ENCODE measurements around the gene RGPD6.
"Not testable (repeated sequence)": the region's sequence is repeated elsewhere in the genome, so short reads cannot be mapped to it uniquely, and the experiment has no call there.

DNA sequence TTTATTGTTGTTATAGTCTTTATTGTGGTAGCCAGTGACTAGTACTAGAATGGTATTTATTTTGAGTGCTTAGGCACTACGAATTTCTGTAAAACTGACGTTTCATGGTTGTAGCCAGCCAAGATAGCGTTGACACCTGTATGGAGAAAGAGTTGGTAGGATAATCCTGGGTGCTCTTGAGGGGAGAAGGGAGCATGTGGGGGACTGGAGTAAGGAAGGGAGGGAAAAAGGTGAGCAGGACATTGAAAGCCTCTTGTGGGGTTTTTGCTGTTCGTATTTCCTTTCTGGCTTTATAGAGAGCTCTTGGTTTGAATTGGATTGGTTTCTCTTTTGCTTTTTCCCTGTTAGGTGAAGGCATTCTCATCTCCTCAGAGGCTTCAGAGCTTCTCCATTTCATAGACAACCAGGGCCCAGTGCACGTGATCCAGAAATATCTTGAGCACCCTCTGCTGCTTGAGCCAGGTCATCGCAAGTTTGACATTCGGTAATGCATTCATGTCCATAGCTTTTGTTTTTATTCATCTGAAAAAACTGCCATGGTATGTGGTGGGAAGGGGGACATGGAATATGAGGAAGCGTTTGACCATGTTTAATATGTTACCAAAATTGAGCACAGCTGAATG lies 77.2 kb downstream of the RGPD6 start:
- not testable (repeated sequence) for TF ChIP-seq EZH2 (IDR thresholded peaks at IDR 0.05; ENCODE audit: borderline replicate concordance, insufficient read depth, low read length, poor library complexity, severe bottlenecking); SMC3 (conservative IDR thresholded peaks at IDR 0.05; ENCODE audit: poor library complexity); POLR2AphosphoS5 (IDR thresholded peaks at IDR 0.05); TAF1 (IDR thresholded peaks at IDR 0.05; ENCODE audit: low read depth); EP300 (conservative IDR thresholded peaks at IDR 0.05; ENCODE audit: poor library complexity, severe bottlenecking); RAD21 (conservative IDR thresholded peaks at IDR 0.05)
- TF ChIP-seq, protein P1, sequence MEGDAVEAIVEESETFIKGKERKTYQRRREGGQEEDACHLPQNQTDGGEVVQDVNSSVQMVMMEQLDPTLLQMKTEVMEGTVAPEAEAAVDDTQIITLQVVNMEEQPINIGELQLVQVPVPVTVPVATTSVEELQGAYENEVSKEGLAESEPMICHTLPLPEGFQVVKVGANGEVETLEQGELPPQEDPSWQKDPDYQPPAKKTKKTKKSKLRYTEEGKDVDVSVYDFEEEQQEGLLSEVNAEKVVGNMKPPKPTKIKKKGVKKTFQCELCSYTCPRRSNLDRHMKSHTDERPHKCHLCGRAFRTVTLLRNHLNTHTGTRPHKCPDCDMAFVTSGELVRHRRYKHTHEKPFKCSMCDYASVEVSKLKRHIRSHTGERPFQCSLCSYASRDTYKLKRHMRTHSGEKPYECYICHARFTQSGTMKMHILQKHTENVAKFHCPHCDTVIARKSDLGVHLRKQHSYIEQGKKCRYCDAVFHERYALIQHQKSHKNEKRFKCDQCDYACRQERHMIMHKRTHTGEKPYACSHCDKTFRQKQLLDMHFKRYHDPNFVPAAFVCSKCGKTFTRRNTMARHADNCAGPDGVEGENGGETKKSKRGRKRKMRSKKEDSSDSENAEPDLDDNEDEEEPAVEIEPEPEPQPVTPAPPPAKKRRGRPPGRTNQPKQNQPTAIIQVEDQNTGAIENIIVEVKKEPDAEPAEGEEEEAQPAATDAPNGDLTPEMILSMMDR (IDR thresholded peaks at IDR 0.05; ENCODE audit: poor library complexity, severe bottlenecking), result not testable (repeated sequence)
- TF ChIP-seq, protein P2, sequence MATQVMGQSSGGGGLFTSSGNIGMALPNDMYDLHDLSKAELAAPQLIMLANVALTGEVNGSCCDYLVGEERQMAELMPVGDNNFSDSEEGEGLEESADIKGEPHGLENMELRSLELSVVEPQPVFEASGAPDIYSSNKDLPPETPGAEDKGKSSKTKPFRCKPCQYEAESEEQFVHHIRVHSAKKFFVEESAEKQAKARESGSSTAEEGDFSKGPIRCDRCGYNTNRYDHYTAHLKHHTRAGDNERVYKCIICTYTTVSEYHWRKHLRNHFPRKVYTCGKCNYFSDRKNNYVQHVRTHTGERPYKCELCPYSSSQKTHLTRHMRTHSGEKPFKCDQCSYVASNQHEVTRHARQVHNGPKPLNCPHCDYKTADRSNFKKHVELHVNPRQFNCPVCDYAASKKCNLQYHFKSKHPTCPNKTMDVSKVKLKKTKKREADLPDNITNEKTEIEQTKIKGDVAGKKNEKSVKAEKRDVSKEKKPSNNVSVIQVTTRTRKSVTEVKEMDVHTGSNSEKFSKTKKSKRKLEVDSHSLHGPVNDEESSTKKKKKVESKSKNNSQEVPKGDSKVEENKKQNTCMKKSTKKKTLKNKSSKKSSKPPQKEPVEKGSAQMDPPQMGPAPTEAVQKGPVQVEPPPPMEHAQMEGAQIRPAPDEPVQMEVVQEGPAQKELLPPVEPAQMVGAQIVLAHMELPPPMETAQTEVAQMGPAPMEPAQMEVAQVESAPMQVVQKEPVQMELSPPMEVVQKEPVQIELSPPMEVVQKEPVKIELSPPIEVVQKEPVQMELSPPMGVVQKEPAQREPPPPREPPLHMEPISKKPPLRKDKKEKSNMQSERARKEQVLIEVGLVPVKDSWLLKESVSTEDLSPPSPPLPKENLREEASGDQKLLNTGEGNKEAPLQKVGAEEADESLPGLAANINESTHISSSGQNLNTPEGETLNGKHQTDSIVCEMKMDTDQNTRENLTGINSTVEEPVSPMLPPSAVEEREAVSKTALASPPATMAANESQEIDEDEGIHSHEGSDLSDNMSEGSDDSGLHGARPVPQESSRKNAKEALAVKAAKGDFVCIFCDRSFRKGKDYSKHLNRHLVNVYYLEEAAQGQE (IDR thresholded peaks at IDR 0.05; ENCODE audit: borderline replicate concordance), result not testable (repeated sequence)
